Body of pancreas (tissue), 4 donors: ENCODE results near the gene SLC22A5. TPM values are rescaled to one million over a fixed set of nuclear protein-coding genes. Genes with fewer than 3 reads are reported as not detected.

Experiments used
- ATAC-seq: fragments of 150-250 bp; one replicate; pipeline ENCODE4 v1.9.1; 2016
- DNase-seq, 4 donors: peaks; one replicate each; pipeline ENCODE4 v3.0.0-alpha.2; 2019
- H3K27ac ChIP-seq, 4 donors: fragments of 200-600 bp; sonication (generic); 1 replicate in 3 of 4; 2 replicates in 1 of 4; pipeline versions ENCODE4 v1.5.1 to v1.6.1; 2016 to 2019; ENCODE audit warnings: mild to moderate bottlenecking in 1 of 4, mixed read lengths in 1 of 4, moderate library complexity in 1 of 4
- H3K27me3 ChIP-seq, 2 donors: fragments of 200-600 bp; sonication (generic); one replicate each; pipeline ENCODE4 v1.6.0; 2016; ENCODE audit warnings: mild to moderate bottlenecking in 1 of 2
- H3K36me3 ChIP-seq, 2 donors: fragments of 200-600 bp; sonication (generic); replicated peaks in 1 of 2; 2 replicates each; pipeline ENCODE4 v1.5.1; 2016; ENCODE audit warnings: low read depth in 2 of 2; ENCODE audit not compliant: insufficient read depth in 1 of 2
- H3K4me1 ChIP-seq: fragments of 200-600 bp; sonication (generic); one replicate; pipeline ENCODE4 v1.6.0; 2016
- H3K4me3 ChIP-seq, 2 donors: fragments of 200-600 bp; sonication (generic); 1 replicate in 1 of 2; 2 replicates in 1 of 2; pipeline ENCODE4 v1.5.1; 2016 to 2019
- H3K9me3 ChIP-seq, 3 donors: fragments of 200-600 bp; sonication (generic); 1 replicate in 2 of 3; 2 replicates in 1 of 3; pipeline ENCODE4 v1.5.1; 2016
- CTCF ChIP-seq, 7 experiments: fragments of 450-650 bp in 4 of 7; fragments of 200-600 bp in 3 of 7; sonication (generic) in 3 of 7; IDR thresholded peaks; one replicate each; pipeline ENCODE4 v1.5.1; 2016 to 2019; ENCODE audit warnings: antibody characterized with exemption in 7 of 7
- POLR2A ChIP-seq, 3 donors: fragments of 450-650 bp; IDR thresholded peaks; one replicate each; pipeline ENCODE4 v1.6.1; 2016; ENCODE audit warnings: antibody characterized with exemption in 3 of 3, mild to moderate bottlenecking in 2 of 3
- WGBS, 2 donors: methylation state at CpG; one replicate each; pipeline ENCODE4 v1.1.5; 2017; 5-methylcytosine and 5-hydroxymethylcytosine counted together
- intact Hi-C: fragments of 100-400 bp; cut with DNase I; formaldehyde crosslinking; loops from one replicate; pipeline ENCODE4 v1.15.1; 2023
- total RNA-seq, 2 donors: library from RNA; depleted of rRNA; stranded (reverse); fragments of >200 nt; gene quantifications; one replicate each; pipeline ENCODE4 v1.1.0, GENCODE V29; 2016

The SLC22A5 gene
- total RNA-seq, 2 donors from 2014 or later, result 21.3 to 30.3 TPM

GRCh38 chr5:132384506-132385050 is 15.1 kb downstream of the SLC22A5 start:
- Histone ChIP-seq H3K27me3 (no peaks in the 10 kb centered on the region), H3K4me3 (no peak overlapping the region), H3K36me3 (peaks cover 0 to 2% of the 10 kb centered on the region in 2 donors), H3K4me1 (peaks cover 39% of the 10 kb centered on the region), H3K27ac (no peak overlapping the region), H3K9me3 (no peaks in the 10 kb centered on the region)
- TF ChIP-seq POLR2A (IDR thresholded peaks at IDR 0.05) (no peak), CTCF (IDR thresholded peaks at IDR 0.05) (no peak)
- intact Hi-C loops, result loop anchor here (5.0 kb wide), 1 partner anchor 118 kb away; no protein-coding TSS in a partner anchor
- DNase-seq (no peak), ATAC-seq (no peak)
- WGBS, 2 donors, result 75 to 88% methylated on average over 4 of the region's 4 CpGs

- peak; percentile 61 to 74 (median 62) for DNase-seq
- no peaks in the 10 kb centered on the region for H3K9me3 ChIP-seq
- TF ChIP-seq POLR2A (IDR thresholded peaks at IDR 0.05) (no peak), CTCF (IDR thresholded peaks at IDR 0.05) (peak; percentile 37 to 83 (median 78))
- peaks cover 0 to 2% of the 10 kb centered on the region in 2 donors for H3K36me3 ChIP-seq
- H3K27ac ChIP-seq, result peak overlapping the region in 3 of 4 donors; percentile 37 to 73 (median 54)
- peak; percentile 41 for ATAC-seq
- H3K27me3 ChIP-seq, result no peaks in the 10 kb centered on the region
- intact Hi-C loops, result no loop called here
- H3K4me3 ChIP-seq, result no peak overlapping the region
- 34 to 47% methylated on average over 9 of the region's 9 CpGs for WGBS, 2 donors
- peaks cover 39% of the 10 kb centered on the region for H3K4me1 ChIP-seq
These were observed 16.0 kb downstream of the SLC22A5 start for GRCh38 chr5:132385326-132386105.

- H3K27me3 ChIP-seq, result no peaks in the 10 kb centered on the region
- ATAC-seq, result peak; percentile 57
- peak overlapping the region; percentile 20 to 88 (median 76) for H3K27ac ChIP-seq
- peak; percentile 55 to 72 (median 66) for DNase-seq
- 48 to 60% methylated on average over 9 to 10 of the region's 10 CpGs for WGBS, 2 donors
- TF ChIP-seq CTCF (IDR thresholded peaks at IDR 0.05), result peak; percentile 37 to 72 (median 55)
- TF ChIP-seq POLR2A (IDR thresholded peaks at IDR 0.05), result no peak
- no peaks in the 10 kb centered on the region for H3K9me3 ChIP-seq
- intact Hi-C loops, result no loop called here
- H3K36me3 ChIP-seq, result peaks cover 0 to 2% of the 10 kb centered on the region in 2 donors
- peaks cover 39% of the 10 kb centered on the region for H3K4me1 ChIP-seq
- H3K4me3 ChIP-seq, result no peak overlapping the region
These were observed 17.3 kb downstream of the SLC22A5 start for GRCh38 chr5:132386644-132387286.

- Histone ChIP-seq H3K27me3 (no peaks in the 10 kb centered on the region), H3K36me3 (peaks cover 0 to 7% of the 10 kb centered on the region in 2 donors), H3K27ac (peak overlapping the region; percentile 75 to 88 (median 80)), H3K9me3 (no peaks in the 10 kb centered on the region), H3K4me1 (peaks cover 39% of the 10 kb centered on the region), H3K4me3 (no peak overlapping the region)
- TF ChIP-seq POLR2A (IDR thresholded peaks at IDR 0.05), result peak in 2 of 3 donors; percentile 28 to 36
- peak in 1 of 7 experiments; percentile 1 for TF ChIP-seq CTCF (IDR thresholded peaks at IDR 0.05)
- WGBS, 2 donors, result 48 to 70% methylated on average over 4 of the region's 4 CpGs
- DNase-seq (peak; percentile 41 to 79 (median 61)), ATAC-seq (peak; percentile 83)
- intact Hi-C loops, result no loop called here
These were observed 18.2 kb downstream of the SLC22A5 start for GRCh38 chr5:132387640-132388117.
